KOPT-K1 (cell line): Measurements from ENCODE around the gene DGKI.

Experiments used
- H3K27ac ChIP-seq: fragments of 200-600 bp; sonication (generic); 2 replicates; pipeline ENCODE4 v1.5.1; 2016; ENCODE audit warnings: antibody characterized with exemption, mild to moderate bottlenecking, low read depth, low read length; ENCODE audit not compliant: poor library complexity, severe bottlenecking
- H3K36me3 ChIP-seq: fragments of 200-600 bp; sonication (generic); 2 replicates; pipeline ENCODE4 v1.5.1; 2017; ENCODE audit warnings: antibody characterized with exemption, mild to moderate bottlenecking, low read length, moderate library complexity; ENCODE audit not compliant: insufficient read depth
- H3K9me3 ChIP-seq: fragments of 200-600 bp; sonication (generic); 2 replicates; pipeline ENCODE4 v1.5.1; 2017; ENCODE audit warnings: antibody characterized with exemption, low read length, mild to moderate bottlenecking; ENCODE audit not compliant: insufficient read depth, poor library complexity, severe bottlenecking

DGKI gene

GRCh38 chr7:137801003-137801402 is 45.8 kb downstream of the DGKI start:
- Histone ChIP-seq H3K36me3 (no peaks in the 10 kb centered on the region), H3K9me3 (no peaks in the 10 kb centered on the region), H3K27ac (no peak overlapping the region)

GRCh38 chr7:137798073-137798763 is 48.6 kb downstream of the DGKI start:
- H3K36me3 ChIP-seq = no peaks in the 10 kb centered on the region
- no peak overlapping the region for H3K27ac ChIP-seq
- no peaks in the 10 kb centered on the region for H3K9me3 ChIP-seq

GRCh38 chr7:137795211-137795610 is 51.6 kb downstream of the DGKI start:
- Histone ChIP-seq H3K27ac (no peak overlapping the region), H3K9me3 (no peaks in the 10 kb centered on the region)

GRCh38 chr7:137791930-137792329 is 54.8 kb downstream of the DGKI start:
- no peaks in the 10 kb centered on the region for H3K36me3 ChIP-seq
- H3K9me3 ChIP-seq = no peaks in the 10 kb centered on the region
- no peak overlapping the region for H3K27ac ChIP-seq

More at GRCh38 chr7:137795211-137795610, 51.6 kb downstream of the DGKI start:
- H3K36me3 ChIP-seq = no peaks in the 10 kb centered on the region

- Histone ChIP-seq H3K9me3 (no peaks in the 10 kb centered on the region), H3K27ac (no peak overlapping the region), H3K36me3 (no peaks in the 10 kb centered on the region)
Measured at GRCh38 chr7:137790828-137791227, 55.9 kb downstream of the DGKI start.

GRCh38 chr7:137789215-137789882 is 57.4 kb downstream of the DGKI start:
- no peak overlapping the region for H3K27ac ChIP-seq
- no peaks in the 10 kb centered on the region for H3K36me3 ChIP-seq
- no peaks in the 10 kb centered on the region for H3K9me3 ChIP-seq

GRCh38 chr7:137787301-137787976 is 59.3 kb downstream of the DGKI start:
- no peaks in the 10 kb centered on the region for H3K36me3 ChIP-seq
- no peak overlapping the region for H3K27ac ChIP-seq
- no peaks in the 10 kb centered on the region for H3K9me3 ChIP-seq

- H3K36me3 ChIP-seq = no peaks in the 10 kb centered on the region
- no peak overlapping the region for H3K27ac ChIP-seq
- no peaks in the 10 kb centered on the region for H3K9me3 ChIP-seq
Measured at GRCh38 chr7:137778511-137778910, 68.3 kb downstream of the DGKI start.

GRCh38 chr7:137774793-137775201 is 72.0 kb downstream of the DGKI start:
- H3K27ac ChIP-seq = no peak overlapping the region
- no peaks in the 10 kb centered on the region for H3K9me3 ChIP-seq
- no peaks in the 10 kb centered on the region for H3K36me3 ChIP-seq

- no peak overlapping the region for H3K27ac ChIP-seq
- peaks cover 3% of the 10 kb centered on the region for H3K9me3 ChIP-seq
- no peaks in the 10 kb centered on the region for H3K36me3 ChIP-seq
Measured at GRCh38 chr7:137772748-137773147, 74.0 kb downstream of the DGKI start.

- Histone ChIP-seq H3K36me3 (no peaks in the 10 kb centered on the region), H3K27ac (no peak overlapping the region), H3K9me3 (peaks cover 3% of the 10 kb centered on the region)
Measured at GRCh38 chr7:137772316-137772715, 74.5 kb downstream of the DGKI start.

GRCh38 chr7:137771679-137772078 is 75.1 kb downstream of the DGKI start:
- Histone ChIP-seq H3K27ac (no peak overlapping the region), H3K9me3 (peaks cover 3% of the 10 kb centered on the region), H3K36me3 (no peaks in the 10 kb centered on the region)

GRCh38 chr7:137771273-137771672 is 75.5 kb downstream of the DGKI start:
- Histone ChIP-seq H3K36me3 (no peaks in the 10 kb centered on the region), H3K9me3 (peaks cover 3% of the 10 kb centered on the region), H3K27ac (no peak overlapping the region)

GRCh38 chr7:137768366-137768765 is 78.4 kb downstream of the DGKI start:
- peaks cover 3% of the 10 kb centered on the region for H3K9me3 ChIP-seq
- no peaks in the 10 kb centered on the region for H3K36me3 ChIP-seq
- no peak overlapping the region for H3K27ac ChIP-seq

GRCh38 chr7:137762334-137762733 is 84.4 kb downstream of the DGKI start:
- H3K27ac ChIP-seq = no peak overlapping the region
- H3K9me3 ChIP-seq = no peaks in the 10 kb centered on the region
- no peaks in the 10 kb centered on the region for H3K36me3 ChIP-seq
